GM18861 (cell line): Measurements from ENCODE around the gene PRH2.

Experiments
- ATAC-seq: cut with Tn5 transposase; IDR thresholded peaks from one replicate; pipeline ENCODE4 v1.9.1; 2021; ENCODE audit not compliant: unreplicated experiment

PRH2 gene

GRCh38 chr12:10928746-10929286 lies at the start of gene PRH2:
TSS of gene PRH2 (plus strand) at chr12:10929236. CDS start at chr12:10929274, 38 bp downstream.
- ATAC-seq: no peak

- no peak for ATAC-seq
These were observed 44.8 kb upstream of the PRH2 start, which contains the start of gene PRH1 for GRCh38 chr12:10884086-10884725. TSS of gene PRH1 (minus strand) at chr12:10884255. CDS start at chr12:10884217, 38 bp downstream.

- no peak for ATAC-seq
These were observed 39.8 kb upstream of the PRH2 start for GRCh38 chr12:10889226-10889625.

- ATAC-seq: no peak
These were observed 37.1 kb upstream of the PRH2 start for GRCh38 chr12:10891937-10892336.

- ATAC-seq: no peak
These were observed 32.2 kb upstream of the PRH2 start for GRCh38 chr12:10896854-10897253.

- no peak for ATAC-seq
These were observed 28.5 kb upstream of the PRH2 start for GRCh38 chr12:10900530-10900929.

- ATAC-seq: no peak
These were observed 28.1 kb upstream of the PRH2 start for GRCh38 chr12:10900972-10901371.

- no peak for ATAC-seq
These were observed 27.6 kb upstream of the PRH2 start for GRCh38 chr12:10901427-10901826.

GRCh38 chr12:10904686-10905085 lies 24.4 kb upstream of the PRH2 start:
- ATAC-seq: no peak

GRCh38 chr12:10909462-10909861 lies 19.6 kb upstream of the PRH2 start, which contains the start of gene TAS2R13:
TSS of gene TAS2R13 (minus strand) at chr12:10909562. CDS start at chr12:10909298, 264 bp downstream.
- ATAC-seq: no peak

- ATAC-seq: no peak
These were observed 18.7 kb upstream of the PRH2 start for GRCh38 chr12:10910380-10910779.

GRCh38 chr12:10919809-10920208 lies 9.2 kb upstream of the PRH2 start:
- ATAC-seq: no peak

- no peak for ATAC-seq
These were observed 2.8 kb upstream of the PRH2 start for GRCh38 chr12:10926269-10926668.

GRCh38 chr12:10936506-10936905 lies 7.5 kb downstream of the PRH2 start:
- no peak for ATAC-seq

GRCh38 chr12:10939163-10939562 lies 10.1 kb downstream of the PRH2 start, which contains the start of gene TAS2R14:
TSS of gene TAS2R14 (minus strand) at chr12:10939263. CDS start at chr12:10939207, 56 bp downstream.
- no peak for ATAC-seq

- ATAC-seq: no peak
These were observed 11.4 kb downstream of the PRH2 start for GRCh38 chr12:10940389-10940788.

- no peak for ATAC-seq
These were observed 12.3 kb downstream of the PRH2 start for GRCh38 chr12:10941369-10941768.

- no peak for ATAC-seq
These were observed 13.0 kb downstream of the PRH2 start for GRCh38 chr12:10941916-10942607.

GRCh38 chr12:10943167-10943566 lies 14.1 kb downstream of the PRH2 start:
- ATAC-seq: no peak

- ATAC-seq: no peak
These were observed 23.6 kb downstream of the PRH2 start for GRCh38 chr12:10952645-10953044.

GRCh38 chr12:10956085-10956484 lies 27.0 kb downstream of the PRH2 start:
- ATAC-seq: no peak

- ATAC-seq: no peak
These were observed 28.7 kb downstream of the PRH2 start for GRCh38 chr12:10957741-10958140.
